Measurements from ENCODE around the gene BTG1.

DNA sequence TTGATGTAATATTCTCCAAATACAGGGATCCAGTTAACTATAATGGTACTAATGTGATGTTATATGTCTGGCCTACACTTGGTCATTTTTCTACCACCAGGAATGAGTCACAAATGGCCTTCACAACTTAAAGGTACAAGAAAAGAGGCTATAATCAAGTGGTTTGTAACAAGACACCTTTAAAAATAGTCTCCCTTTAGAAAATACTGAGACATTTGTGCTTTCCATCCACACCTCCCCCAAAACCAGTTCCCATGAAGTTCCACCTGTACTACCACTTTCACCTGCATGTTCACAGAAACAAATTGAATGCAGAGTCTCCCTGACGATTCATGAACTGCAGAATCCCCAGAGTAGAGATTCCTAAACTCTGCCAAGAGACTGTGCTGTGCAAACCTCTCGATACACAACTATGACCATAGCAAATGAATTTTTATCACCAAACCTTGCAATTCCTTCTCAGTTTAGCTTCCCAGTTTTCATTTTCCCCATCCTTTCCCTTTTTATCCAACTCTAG is 6.0 kb downstream of the BTG1 start:
- TF ChIP-seq CTCF (conservative IDR thresholded peaks at IDR 0.05) (no peak), EZH2 (IDR thresholded peaks at IDR 0.05; ENCODE audit: low read depth) (no peak)

Measured in PC-9 (cell line).